GM06990 (cell line): ENCODE results near the gene OTOR.

Experiments
- DNase-seq: peaks from one replicate; pipeline ENCODE4 v3.0.0-alpha.2; 2011; ENCODE audit not compliant: insufficient read length; ENCODE audit errors: extremely low read depth
- H3K27me3 ChIP-seq: replicated peaks from 2 replicates; pipeline ENCODE4 v1.6.0; 2011; ENCODE audit warnings: low read length; ENCODE audit not compliant: control insufficient read depth, insufficient read depth
- H3K36me3 ChIP-seq: 2 replicates; pipeline ENCODE4 v1.5.1; 2011; ENCODE audit warnings: low read length; ENCODE audit not compliant: control insufficient read depth, insufficient read depth
- H3K4me3 ChIP-seq: replicated peaks from 2 replicates; pipeline ENCODE4 v1.5.1; 2011; ENCODE audit warnings: low read depth, mild to moderate bottlenecking, control low read depth, low read length
- TF ChIP-seq, protein P1 (sequence below): IDR thresholded peaks from 2 replicates; pipeline ENCODE4 v1.5.1; 2011; ENCODE audit warnings: low read length, control low read depth, mild to moderate bottlenecking, inconsistent platforms; ENCODE audit not compliant: insufficient read depth, poor library complexity, severe bottlenecking

Gene OTOR

DNA sequence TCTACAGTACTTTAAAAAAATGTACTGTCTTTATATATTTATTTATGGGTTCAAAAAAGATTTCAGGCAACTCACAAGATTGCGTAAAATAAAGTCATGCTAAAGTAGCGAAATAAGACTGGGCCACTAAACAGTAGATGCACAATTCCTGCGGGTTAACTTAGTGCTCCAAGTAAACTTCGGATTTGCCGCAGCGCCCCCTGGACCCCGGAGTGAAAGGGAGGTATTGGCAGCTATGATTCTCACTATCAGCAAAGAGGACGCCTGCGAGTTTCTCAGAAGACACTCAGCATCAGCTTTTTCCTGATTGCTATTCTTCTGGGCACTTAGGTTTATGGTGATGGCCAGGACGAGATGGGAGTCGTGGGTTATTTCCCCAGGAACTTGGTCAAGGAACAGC lies 1.4 kb downstream of the OTOR start:
- H3K27me3 ChIP-seq: no peaks in the 10 kb centered on the region
- H3K36me3 ChIP-seq: no peaks in the 10 kb centered on the region
- TF ChIP-seq, protein P1, sequence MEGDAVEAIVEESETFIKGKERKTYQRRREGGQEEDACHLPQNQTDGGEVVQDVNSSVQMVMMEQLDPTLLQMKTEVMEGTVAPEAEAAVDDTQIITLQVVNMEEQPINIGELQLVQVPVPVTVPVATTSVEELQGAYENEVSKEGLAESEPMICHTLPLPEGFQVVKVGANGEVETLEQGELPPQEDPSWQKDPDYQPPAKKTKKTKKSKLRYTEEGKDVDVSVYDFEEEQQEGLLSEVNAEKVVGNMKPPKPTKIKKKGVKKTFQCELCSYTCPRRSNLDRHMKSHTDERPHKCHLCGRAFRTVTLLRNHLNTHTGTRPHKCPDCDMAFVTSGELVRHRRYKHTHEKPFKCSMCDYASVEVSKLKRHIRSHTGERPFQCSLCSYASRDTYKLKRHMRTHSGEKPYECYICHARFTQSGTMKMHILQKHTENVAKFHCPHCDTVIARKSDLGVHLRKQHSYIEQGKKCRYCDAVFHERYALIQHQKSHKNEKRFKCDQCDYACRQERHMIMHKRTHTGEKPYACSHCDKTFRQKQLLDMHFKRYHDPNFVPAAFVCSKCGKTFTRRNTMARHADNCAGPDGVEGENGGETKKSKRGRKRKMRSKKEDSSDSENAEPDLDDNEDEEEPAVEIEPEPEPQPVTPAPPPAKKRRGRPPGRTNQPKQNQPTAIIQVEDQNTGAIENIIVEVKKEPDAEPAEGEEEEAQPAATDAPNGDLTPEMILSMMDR: peak; percentile 9
- DNase-seq: no peak
- no peak overlapping the region for H3K4me3 ChIP-seq

- TF ChIP-seq, protein P1: no peak
- DNase-seq: no peak
- H3K27me3 ChIP-seq: no peaks in the 10 kb centered on the region
- no peak overlapping the region for H3K4me3 ChIP-seq
- no peaks in the 10 kb centered on the region for H3K36me3 ChIP-seq
Measured at GRCh38 chr20:16752082-16752481, 3.9 kb downstream of the OTOR start.

GRCh38 chr20:16752901-16753300 lies 4.7 kb downstream of the OTOR start:
- no peak overlapping the region for H3K4me3 ChIP-seq
- H3K36me3 ChIP-seq: no peaks in the 10 kb centered on the region
- TF ChIP-seq, protein P1: no peak
- no peak for DNase-seq
- H3K27me3 ChIP-seq: no peaks in the 10 kb centered on the region

DNA sequence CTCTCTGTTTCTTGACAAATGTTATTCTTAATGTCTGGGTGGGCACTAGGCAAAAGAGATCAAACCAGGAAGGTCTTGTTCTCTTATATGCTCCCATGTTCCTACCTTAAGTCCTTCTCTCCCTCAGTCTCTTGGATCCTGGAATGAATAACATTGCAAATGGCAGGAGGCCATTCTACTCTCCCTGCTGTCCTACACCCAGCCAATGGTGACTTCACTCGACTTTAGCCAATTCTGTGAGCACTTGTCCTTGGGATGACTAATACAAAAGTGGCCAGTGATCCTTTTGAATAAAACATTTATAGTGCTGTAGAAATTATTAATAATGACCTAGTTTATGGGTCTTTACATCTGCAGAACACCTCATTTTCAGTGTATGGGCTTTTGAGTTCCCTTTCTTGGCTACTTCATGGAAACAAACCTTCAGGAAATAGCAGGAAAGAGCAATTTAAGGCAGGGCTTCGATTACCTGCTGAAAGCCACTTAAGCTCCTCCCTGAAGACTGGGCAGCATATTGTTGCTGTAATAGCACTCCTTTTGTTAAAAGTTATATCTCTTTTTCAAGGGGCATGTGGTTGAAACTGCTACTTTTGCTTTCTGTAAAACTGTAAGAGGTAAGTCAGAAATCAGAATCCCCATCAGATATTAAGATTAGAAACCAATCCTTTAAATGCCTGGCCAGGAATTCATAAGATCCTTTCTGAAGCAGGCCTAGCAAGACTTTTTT lies 10.5 kb downstream of the OTOR start:
- H3K4me3 ChIP-seq: no peak overlapping the region
- no peaks in the 10 kb centered on the region for H3K36me3 ChIP-seq
- TF ChIP-seq, protein P1: no peak
- no peaks in the 10 kb centered on the region for H3K27me3 ChIP-seq
- DNase-seq: no peak

DNA sequence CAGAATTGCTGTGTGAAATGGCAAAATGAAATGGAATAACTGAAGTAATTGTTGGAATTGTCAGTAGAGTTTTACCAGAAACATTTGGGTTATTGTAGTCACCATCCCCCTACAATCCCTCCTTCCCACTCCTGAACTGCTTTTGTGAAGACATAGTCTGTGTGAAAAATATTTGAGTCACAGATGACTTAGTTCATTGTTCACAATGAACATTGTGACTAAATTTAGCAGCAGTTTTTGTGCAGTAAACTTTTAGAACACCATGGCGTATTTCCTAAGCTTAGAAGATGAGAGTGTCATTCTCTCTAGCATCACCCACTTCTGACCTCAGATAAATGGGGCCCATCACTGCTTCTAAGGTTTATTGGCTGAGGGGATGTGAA lies 11.0 kb downstream of the OTOR start:
- Histone ChIP-seq H3K27me3 (no peaks in the 10 kb centered on the region), H3K36me3 (no peaks in the 10 kb centered on the region), H3K4me3 (no peak overlapping the region)
- TF ChIP-seq, protein P1: no peak
- no peak for DNase-seq
